ENCODE results near the gene KRTAP5-10. TPM values are rescaled to one million over a fixed set of nuclear protein-coding genes. Genes with fewer than 3 reads are reported as not detected.

The KRTAP5-10 gene
- total and polyA plus RNA-seq, 2 experiments from 2014 or later: 0.23 TPM; not detected in 1

Other genes with a start within 250 kb of the KRTAP5-10 start
- gene DHCR7, start 117.2 kb upstream of the KRTAP5-10 start, total RNA-seq: 50.0 and 133 TPM in 2 replicates
- gene DHCR7, start 117.2 kb upstream of the KRTAP5-10 start, polyA plus RNA-seq: 65.0 and 158 TPM in 2 replicates
- 56.4 and 68.9 TPM in 2 replicates for gene NADSYN1, start 112.4 kb upstream of the KRTAP5-10 start, total RNA-seq
- 46.8 and 67.0 TPM in 2 replicates for gene NADSYN1, start 112.4 kb upstream of the KRTAP5-10 start, polyA plus RNA-seq
- not detected in 2 replicates for gene KRTAP5-7, start 38.3 kb upstream of the KRTAP5-10 start, total RNA-seq
- 0.12 TPM in 1 of 2 replicates, not detected in the other for gene KRTAP5-7, start 38.3 kb upstream of the KRTAP5-10 start, polyA plus RNA-seq
- not detected in 2 replicates for gene KRTAP5-8, start 27.5 kb upstream of the KRTAP5-10 start, total RNA-seq
- gene KRTAP5-8, start 27.5 kb upstream of the KRTAP5-10 start, polyA plus RNA-seq: not detected in 2 replicates
- 0.39 TPM in 1 of 2 replicates, not detected in the other for gene KRTAP5-9, start 17.1 kb upstream of the KRTAP5-10 start, total RNA-seq
- not detected in 2 replicates for gene KRTAP5-9, start 17.1 kb upstream of the KRTAP5-10 start, polyA plus RNA-seq
- not detected in 2 replicates for gene KRTAP5-11, start 17.3 kb downstream of the KRTAP5-10 start, total RNA-seq
- not detected in 2 replicates for gene KRTAP5-11, start 17.3 kb downstream of the KRTAP5-10 start, polyA plus RNA-seq